Jurkat, Clone E6-1 (cell line): ENCODE results near the gene EMC10.
"Not testable (repeated sequence)": the region's sequence is repeated elsewhere in the genome, so short reads cannot be mapped to it uniquely, and the experiment has no call there.

Source experiments
- DNase-seq: peaks from one replicate; pipeline ENCODE4 v3.0.0-alpha.2; 2011; ENCODE audit warnings: low read depth, low spot score
- H3K4me3 ChIP-seq: 2 replicates; pipeline ENCODE4 v1.5.1; 2011; ENCODE audit warnings: mild to moderate bottlenecking, low read length, control low read depth, moderate library complexity

Gene EMC10

GRCh38 chr19:50449236-50449899 lies 26.9 kb upstream of the EMC10 start:
- H3K4me3 ChIP-seq = no peak overlapping the region
- no peak for DNase-seq

- H3K4me3 ChIP-seq = no peak overlapping the region
- no peak for DNase-seq
These were observed 25.7 kb upstream of the EMC10 start for GRCh38 chr19:50450369-50451222.

GRCh38 chr19:50451223-50451534 lies 25.1 kb upstream of the EMC10 start:
- DNase-seq = no peak
- H3K4me3 ChIP-seq = no peak overlapping the region

GRCh38 chr19:50453243-50453642 lies 23.1 kb upstream of the EMC10 start:
- DNase-seq = no peak
- no peak overlapping the region for H3K4me3 ChIP-seq

- DNase-seq = no peak
- H3K4me3 ChIP-seq = no peak overlapping the region
These were observed 20.3 kb upstream of the EMC10 start for GRCh38 chr19:50455992-50456391.

- no peak for DNase-seq
- no peak overlapping the region for H3K4me3 ChIP-seq
These were observed 19.0 kb upstream of the EMC10 start for GRCh38 chr19:50457300-50457699.

GRCh38 chr19:50458396-50459066 lies 17.8 kb upstream of the EMC10 start:
- H3K4me3 ChIP-seq = no peak overlapping the region
- DNase-seq = no peak

GRCh38 chr19:50459067-50459456 lies 17.2 kb upstream of the EMC10 start:
- H3K4me3 ChIP-seq = no peak overlapping the region
- no peak for DNase-seq

GRCh38 chr19:50459638-50460037 lies 16.7 kb upstream of the EMC10 start:
- no peak overlapping the region for H3K4me3 ChIP-seq
- DNase-seq = no peak

- no peak for DNase-seq
- no peak overlapping the region for H3K4me3 ChIP-seq
These were observed 16.0 kb upstream of the EMC10 start for GRCh38 chr19:50460161-50460765.

- DNase-seq = peak; percentile 43
- H3K4me3 ChIP-seq = no peak overlapping the region
These were observed 15.0 kb upstream of the EMC10 start for GRCh38 chr19:50461066-50461875.

GRCh38 chr19:50462970-50463369 lies 13.3 kb upstream of the EMC10 start:
- H3K4me3 ChIP-seq = no peak overlapping the region
- no peak for DNase-seq

GRCh38 chr19:50464348-50464747 lies 12.0 kb upstream of the EMC10 start:
- DNase-seq = no peak
- H3K4me3 ChIP-seq = no peak overlapping the region

GRCh38 chr19:50465000-50465399 lies 11.3 kb upstream of the EMC10 start:
- no peak overlapping the region for H3K4me3 ChIP-seq
- no peak for DNase-seq

- H3K4me3 ChIP-seq = no peak overlapping the region
- DNase-seq = no peak
These were observed 10.2 kb upstream of the EMC10 start for GRCh38 chr19:50465986-50466705.

GRCh38 chr19:50466706-50467039 lies 9.6 kb upstream of the EMC10 start:
- DNase-seq = no peak

GRCh38 chr19:50467566-50467965 lies 8.7 kb upstream of the EMC10 start:
- no peak overlapping the region for H3K4me3 ChIP-seq
- no peak for DNase-seq

More at GRCh38 chr19:50466706-50467039, 9.6 kb upstream of the EMC10 start:
- H3K4me3 ChIP-seq = no peak overlapping the region

GRCh38 chr19:50468818-50469217 lies 7.5 kb upstream of the EMC10 start:
- H3K4me3 ChIP-seq = no peak overlapping the region
- DNase-seq = no peak

GRCh38 chr19:50473336-50473735 lies 3.0 kb upstream of the EMC10 start:
- DNase-seq, H3K4me3 ChIP-seq: not testable (repeated sequence)
